Activated CD8-positive, alpha-beta memory T cell treated with anti-CD3 and anti-CD28 coated beads, Interleukin-2, amount 50 U/mL, for 4 hours (primary cell): ENCODE results near the gene XYLT1.
"Not testable (repeated sequence)": the region's sequence is repeated elsewhere in the genome, so short reads cannot be mapped to it uniquely, and the experiment has no call there.

Experiments used
- DNase-seq: peaks from one replicate; pipeline ENCODE4 v3.0.0-alpha.2; 2020

The XYLT1 gene

GRCh38 chr16:17426451-17426850, 44.3 kb downstream of the XYLT1 start:
- DNase-seq: no peak

GRCh38 chr16:17424771-17425170, 46.0 kb downstream of the XYLT1 start:
- DNase-seq: no peak

- no peak for DNase-seq
Measured at GRCh38 chr16:17423221-17423620, 47.5 kb downstream of the XYLT1 start.

GRCh38 chr16:17420816-17421215, 49.9 kb downstream of the XYLT1 start:
- DNase-seq: no peak

GRCh38 chr16:17419266-17419665, 51.5 kb downstream of the XYLT1 start:
- DNase-seq: no peak

GRCh38 chr16:17417740-17418139, 53.0 kb downstream of the XYLT1 start:
- no peak for DNase-seq

- peak; percentile 20 for DNase-seq
Measured at GRCh38 chr16:17416461-17417311, 54.1 kb downstream of the XYLT1 start.

GRCh38 chr16:17414916-17415315, 55.8 kb downstream of the XYLT1 start:
- no peak for DNase-seq

GRCh38 chr16:17414421-17414820, 56.3 kb downstream of the XYLT1 start:
- DNase-seq: no peak

GRCh38 chr16:17413508-17413907, 57.3 kb downstream of the XYLT1 start:
- no peak for DNase-seq

GRCh38 chr16:17412791-17413190, 58.0 kb downstream of the XYLT1 start:
- DNase-seq: no peak

GRCh38 chr16:17412221-17412620, 58.5 kb downstream of the XYLT1 start:
- no peak for DNase-seq

- DNase-seq: no peak
Measured at GRCh38 chr16:17411263-17411662, 59.5 kb downstream of the XYLT1 start.

GRCh38 chr16:17410316-17410715, 60.4 kb downstream of the XYLT1 start:
- not testable (repeated sequence) for DNase-seq

- DNase-seq: no peak
Measured at GRCh38 chr16:17409894-17410293, 60.9 kb downstream of the XYLT1 start.

- DNase-seq: no peak
Measured at GRCh38 chr16:17408955-17409441, 61.8 kb downstream of the XYLT1 start.

GRCh38 chr16:17408296-17408695, 62.5 kb downstream of the XYLT1 start:
- DNase-seq: no peak

GRCh38 chr16:17407321-17407720, 63.4 kb downstream of the XYLT1 start:
- no peak for DNase-seq

- no peak for DNase-seq
Measured at GRCh38 chr16:17404941-17405689, 65.6 kb downstream of the XYLT1 start.

- DNase-seq: no peak
Measured at GRCh38 chr16:17403859-17404545, 66.8 kb downstream of the XYLT1 start.

GRCh38 chr16:17403156-17403809, 67.5 kb downstream of the XYLT1 start:
- no peak for DNase-seq

- DNase-seq: no peak
Measured at GRCh38 chr16:17397499-17397891, 73.3 kb downstream of the XYLT1 start.
